Astrocyte of the spinal cord (primary cell): ENCODE results near the gene KCNQ1OT1.
A peak's percentile ranks its signal among the peaks of the same experiment; 100 is the strongest.

Source experiments
- DNase-seq: peaks from one replicate; pipeline ENCODE4 v3.0.0; 2011; ENCODE audit warnings: low read depth, low spot score
- H3K4me3 ChIP-seq: 2 replicates; pipeline ENCODE4 v1.5.1; 2011; ENCODE audit warnings: low read depth, mild to moderate bottlenecking, low read length, moderate library complexity
- in situ Hi-C: cut with HindIII; loops from 2 replicates; pipeline ENCODE4 v1.10.0; 2017; ENCODE audit warnings: low sequenced_read_pairs
- TF ChIP-seq, protein P1 (sequence below): IDR thresholded peaks from 2 replicates; pipeline ENCODE4 v1.5.1; 2012; ENCODE audit warnings: low read depth, mild to moderate bottlenecking, low read length, inconsistent platforms

Gene KCNQ1OT1

DNA sequence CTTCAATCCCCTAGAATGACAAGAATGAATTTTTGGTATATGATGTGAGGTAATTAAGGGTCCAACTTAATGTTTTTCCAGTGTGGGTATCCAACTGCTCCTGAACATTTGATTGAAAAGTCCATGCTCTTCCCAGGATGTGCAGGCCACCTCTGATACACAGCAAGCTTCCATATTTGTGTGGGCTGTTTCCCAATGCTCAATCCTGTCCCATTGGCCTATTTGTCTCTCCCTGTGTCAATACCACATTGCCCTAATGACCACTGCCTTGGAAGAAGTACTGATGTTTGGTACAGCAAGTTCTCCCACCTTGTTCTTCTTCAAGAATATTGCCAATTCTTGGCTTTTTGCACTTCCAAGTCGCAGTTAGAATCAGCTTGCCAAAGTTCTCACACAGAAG lies 42.9 kb downstream of the KCNQ1OT1 start:
- no peak for DNase-seq
- no peak overlapping the region for H3K4me3 ChIP-seq
- TF ChIP-seq, protein P1, sequence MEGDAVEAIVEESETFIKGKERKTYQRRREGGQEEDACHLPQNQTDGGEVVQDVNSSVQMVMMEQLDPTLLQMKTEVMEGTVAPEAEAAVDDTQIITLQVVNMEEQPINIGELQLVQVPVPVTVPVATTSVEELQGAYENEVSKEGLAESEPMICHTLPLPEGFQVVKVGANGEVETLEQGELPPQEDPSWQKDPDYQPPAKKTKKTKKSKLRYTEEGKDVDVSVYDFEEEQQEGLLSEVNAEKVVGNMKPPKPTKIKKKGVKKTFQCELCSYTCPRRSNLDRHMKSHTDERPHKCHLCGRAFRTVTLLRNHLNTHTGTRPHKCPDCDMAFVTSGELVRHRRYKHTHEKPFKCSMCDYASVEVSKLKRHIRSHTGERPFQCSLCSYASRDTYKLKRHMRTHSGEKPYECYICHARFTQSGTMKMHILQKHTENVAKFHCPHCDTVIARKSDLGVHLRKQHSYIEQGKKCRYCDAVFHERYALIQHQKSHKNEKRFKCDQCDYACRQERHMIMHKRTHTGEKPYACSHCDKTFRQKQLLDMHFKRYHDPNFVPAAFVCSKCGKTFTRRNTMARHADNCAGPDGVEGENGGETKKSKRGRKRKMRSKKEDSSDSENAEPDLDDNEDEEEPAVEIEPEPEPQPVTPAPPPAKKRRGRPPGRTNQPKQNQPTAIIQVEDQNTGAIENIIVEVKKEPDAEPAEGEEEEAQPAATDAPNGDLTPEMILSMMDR = no peak
- in situ Hi-C loops = no loop called here

DNA sequence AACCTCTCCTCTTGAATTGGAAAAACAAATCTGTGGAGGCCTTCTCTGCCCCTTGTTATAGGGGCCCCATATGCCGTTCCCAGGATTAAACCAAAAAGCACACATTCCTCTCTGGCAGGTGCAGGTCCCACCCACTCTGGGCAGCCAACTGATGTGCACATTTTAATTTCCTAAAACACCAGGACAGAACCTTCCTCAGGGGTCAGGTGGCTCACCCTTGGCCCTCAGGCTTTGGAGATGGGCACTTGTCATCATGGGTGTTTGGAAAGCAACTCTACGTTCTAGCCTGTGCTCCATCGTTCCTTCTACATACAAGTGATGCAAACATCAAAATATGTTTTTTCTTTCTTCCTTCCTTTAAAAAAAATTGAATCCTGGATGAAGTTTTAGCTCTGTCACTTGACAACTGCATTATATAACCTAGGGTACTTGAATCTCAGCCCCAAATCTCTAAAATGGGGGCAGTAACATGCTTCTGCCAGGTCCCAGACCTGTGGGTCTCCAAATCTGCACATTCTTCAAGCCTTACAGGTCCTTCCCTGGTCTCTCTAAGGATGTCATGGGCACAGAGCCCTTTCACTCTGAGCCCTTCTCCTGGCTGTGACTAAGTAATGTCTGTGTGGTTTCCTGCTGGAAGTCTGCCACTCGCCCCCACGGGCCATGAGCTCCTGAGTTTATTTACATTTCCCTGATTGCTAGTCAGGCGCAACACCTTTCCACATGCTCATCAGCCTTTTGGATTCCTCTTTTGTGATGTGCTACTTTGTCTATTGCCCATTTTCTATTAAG lies 43.8 kb downstream of the KCNQ1OT1 start:
- no peak overlapping the region for H3K4me3 ChIP-seq
- peak; percentile 38 for DNase-seq
- in situ Hi-C loops = no loop called here
- TF ChIP-seq, protein P1 = no peak

DNA sequence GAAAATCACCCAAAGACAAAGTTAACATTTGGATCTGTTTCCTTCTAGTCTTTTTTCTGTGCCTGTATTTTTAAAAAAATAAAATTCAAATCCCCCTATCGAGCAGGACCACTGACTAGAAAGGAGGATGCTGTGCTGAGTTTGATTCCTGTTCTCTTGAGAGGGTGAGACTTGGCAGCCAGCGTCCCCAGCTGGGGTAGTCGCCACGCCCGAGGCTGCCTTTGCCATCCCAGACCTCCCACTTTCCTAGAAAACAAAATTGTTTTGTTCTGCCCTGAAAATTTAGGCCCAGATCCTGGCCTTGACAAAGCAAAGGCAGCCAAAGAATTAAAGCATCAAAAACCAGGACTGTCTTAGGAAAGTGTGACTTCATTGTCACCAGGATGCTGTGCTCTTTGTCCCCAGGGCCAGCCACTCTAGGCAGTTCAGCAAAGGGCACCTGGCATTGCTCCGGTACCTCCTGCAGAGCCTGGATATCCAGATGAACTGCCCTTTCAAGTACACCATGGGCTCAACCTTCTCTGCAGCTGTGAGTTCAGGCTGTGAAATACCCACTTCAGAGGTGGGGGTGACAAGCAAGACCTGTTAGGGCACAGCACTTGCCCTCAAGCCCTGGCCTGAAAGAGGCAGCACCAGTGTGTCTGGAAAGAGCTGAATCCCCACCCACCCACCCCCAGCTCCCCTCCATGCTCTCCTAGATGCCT lies 44.6 kb downstream of the KCNQ1OT1 start:
- no peak for DNase-seq
- TF ChIP-seq, protein P1 = no peak
- in situ Hi-C loops = no loop called here
- H3K4me3 ChIP-seq = no peak overlapping the region

DNA sequence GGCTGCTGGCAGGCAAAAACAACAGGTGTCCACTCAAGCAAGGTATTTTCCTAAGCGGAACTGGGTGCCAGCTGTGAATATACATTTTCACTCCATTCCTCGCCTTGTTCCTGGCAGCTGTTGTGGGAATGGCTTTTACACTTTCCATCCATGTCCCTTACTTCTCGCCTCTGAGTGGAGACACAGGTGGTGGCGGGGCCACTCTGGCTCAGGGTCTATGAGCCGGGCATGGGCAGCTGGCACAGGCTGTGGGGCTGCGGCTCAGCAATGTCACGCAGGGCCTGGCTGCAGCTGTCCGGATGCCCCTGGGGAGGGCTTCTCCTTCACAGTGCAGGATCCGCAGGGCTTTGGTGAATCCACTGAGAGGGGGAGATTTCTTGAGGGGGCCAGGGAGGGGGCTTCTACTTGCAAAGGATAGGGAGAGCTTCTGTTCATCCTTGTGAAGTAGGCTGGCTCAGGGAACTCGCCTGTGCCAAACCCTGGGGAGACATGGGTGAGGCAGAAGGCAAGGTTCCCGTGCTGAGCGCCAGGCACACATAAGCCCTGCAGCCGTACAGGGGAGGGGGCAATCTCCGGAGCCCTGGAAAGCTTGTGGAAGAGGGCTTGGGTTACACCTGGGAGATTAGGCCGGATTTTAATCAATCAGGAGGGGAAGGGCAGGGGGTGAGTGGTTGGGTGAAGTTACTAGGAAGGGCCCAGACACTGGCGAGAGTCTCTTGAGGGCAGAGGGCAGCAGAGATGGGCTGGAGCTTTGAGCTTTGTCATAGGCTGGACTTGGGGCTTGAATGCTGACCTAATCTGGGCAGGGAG lies 45.7 kb downstream of the KCNQ1OT1 start:
- TF ChIP-seq, protein P1 = no peak
- DNase-seq = no peak
- H3K4me3 ChIP-seq = no peak overlapping the region
- in situ Hi-C loops = no loop called here

DNA sequence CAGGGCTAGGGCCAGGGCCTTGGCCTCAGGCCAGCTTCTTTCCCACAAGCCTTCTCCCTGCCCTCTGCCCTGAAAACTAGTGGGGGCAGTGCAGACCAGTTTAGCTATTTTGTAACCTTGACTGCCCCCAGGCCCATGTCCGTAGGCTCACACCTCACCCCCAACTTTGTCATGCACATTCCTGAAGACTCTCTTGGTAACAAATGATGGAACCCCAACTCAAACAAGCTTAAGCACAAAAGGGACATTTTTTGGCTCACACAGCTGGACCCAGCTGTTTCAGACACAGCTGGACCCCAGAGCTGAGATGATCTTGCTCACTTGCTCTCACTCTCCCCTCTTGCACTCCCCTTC lies 46.6 kb downstream of the KCNQ1OT1 start:
- no peak overlapping the region for H3K4me3 ChIP-seq
- TF ChIP-seq, protein P1 = no peak
- no peak for DNase-seq
- in situ Hi-C loops = no loop called here

DNA sequence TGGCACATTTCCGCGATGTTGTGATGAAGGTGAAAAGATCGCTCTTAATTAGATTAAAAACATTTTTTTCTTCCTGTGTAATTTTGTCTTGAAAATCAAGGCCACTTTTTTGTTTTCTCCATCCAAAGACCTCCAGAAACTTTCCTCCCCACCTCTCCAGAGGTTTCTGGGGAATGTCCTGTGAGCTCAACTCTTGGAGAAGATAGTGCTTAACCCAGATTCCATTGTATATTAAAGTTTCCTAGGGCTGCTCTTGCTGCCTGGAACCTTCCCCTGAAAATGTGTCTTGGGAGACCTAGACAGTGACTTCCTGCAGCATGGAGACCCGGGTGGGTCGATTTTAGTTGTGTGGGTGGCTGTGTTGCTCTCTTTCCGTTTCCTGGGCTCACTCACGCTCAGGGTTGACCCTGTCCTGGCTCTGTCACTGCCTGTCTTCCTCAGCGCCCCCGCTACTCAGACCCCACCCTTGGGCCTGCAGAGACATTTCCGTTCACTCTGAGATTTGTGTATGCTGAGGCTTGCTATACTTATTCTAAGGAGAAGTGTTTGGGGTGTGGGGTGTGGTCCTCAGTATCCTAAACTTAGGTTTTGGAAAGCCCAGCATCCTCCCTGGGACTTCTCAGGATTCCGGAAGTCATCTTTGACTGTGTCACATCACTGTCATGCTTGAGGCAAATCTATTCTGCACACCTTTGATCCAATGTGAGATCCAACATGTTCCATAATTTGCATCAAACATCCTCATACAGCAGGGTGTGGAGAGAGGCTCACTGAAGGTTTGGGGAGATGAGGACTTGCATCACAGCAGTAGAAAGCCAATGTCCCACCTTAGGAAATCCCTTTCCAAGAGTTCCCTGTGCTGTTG lies 47.2 kb downstream of the KCNQ1OT1 start:
- no peak overlapping the region for H3K4me3 ChIP-seq
- in situ Hi-C loops = no loop called here
- TF ChIP-seq, protein P1 = no peak
- DNase-seq = no peak
